Measurements from ENCODE around the gene ERAP2. TPM values are rescaled to one million over a fixed set of nuclear protein-coding genes. Genes with fewer than 3 reads are reported as not detected.

The ERAP2 gene
- total and polyA plus RNA-seq, 2 of the 13 experiments (the other 11 are each of a cell fraction or from before 2014, with no cell fraction given) = 12.8 to 16.6 TPM

DNA sequence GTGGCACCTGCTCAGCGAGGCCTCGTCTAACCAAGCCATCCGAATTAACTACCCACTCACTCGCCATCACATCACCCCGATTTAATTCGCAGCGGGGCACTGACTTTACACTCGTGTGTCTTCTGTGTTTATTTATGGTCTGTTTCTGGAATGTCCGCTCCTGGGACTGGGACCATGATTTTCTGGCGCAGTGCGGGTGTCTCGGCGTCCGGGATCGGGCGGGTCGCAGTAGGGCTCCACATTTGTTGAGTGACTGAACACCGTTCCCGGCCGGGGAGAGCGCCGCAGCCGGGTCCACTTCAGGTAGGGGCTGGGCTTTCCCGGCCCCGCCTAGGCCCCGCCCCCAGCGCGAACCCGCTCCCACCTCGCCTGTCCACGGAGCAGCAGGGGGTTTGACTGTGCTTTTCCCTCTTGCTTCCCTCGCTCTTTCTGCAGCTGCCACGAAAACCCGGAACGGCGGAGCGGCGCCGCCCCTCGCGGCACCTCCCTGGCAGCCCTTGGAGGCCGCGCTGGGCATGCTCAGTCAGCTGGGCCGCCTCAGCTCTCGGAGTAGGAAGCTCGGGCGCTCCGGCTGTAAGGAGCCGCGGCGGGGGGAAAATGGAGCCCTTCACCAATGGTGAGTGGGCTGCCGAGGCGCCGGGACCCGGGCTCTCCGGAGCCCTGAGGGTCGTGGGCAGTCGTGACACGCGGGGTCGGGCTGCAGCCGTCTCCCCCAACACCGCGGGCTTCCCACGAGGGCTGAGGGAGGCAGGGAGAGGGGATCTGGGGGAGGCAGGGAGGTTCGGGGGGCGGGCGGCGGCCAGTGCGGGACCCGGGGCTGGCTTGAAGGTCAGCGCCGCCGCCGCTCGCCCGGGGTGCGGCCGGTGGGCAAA lies 59.5 kb downstream of the ERAP2 start, which contains the start of gene LNPEP (continued):
- TF ChIP-seq, protein P1, sequence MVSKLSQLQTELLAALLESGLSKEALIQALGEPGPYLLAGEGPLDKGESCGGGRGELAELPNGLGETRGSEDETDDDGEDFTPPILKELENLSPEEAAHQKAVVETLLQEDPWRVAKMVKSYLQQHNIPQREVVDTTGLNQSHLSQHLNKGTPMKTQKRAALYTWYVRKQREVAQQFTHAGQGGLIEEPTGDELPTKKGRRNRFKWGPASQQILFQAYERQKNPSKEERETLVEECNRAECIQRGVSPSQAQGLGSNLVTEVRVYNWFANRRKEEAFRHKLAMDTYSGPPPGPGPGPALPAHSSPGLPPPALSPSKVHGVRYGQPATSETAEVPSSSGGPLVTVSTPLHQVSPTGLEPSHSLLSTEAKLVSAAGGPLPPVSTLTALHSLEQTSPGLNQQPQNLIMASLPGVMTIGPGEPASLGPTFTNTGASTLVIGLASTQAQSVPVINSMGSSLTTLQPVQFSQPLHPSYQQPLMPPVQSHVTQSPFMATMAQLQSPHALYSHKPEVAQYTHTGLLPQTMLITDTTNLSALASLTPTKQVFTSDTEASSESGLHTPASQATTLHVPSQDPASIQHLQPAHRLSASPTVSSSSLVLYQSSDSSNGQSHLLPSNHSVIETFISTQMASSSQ (IDR thresholded peaks at IDR 0.05; ENCODE audit: low read depth) = no peak
- TF ChIP-seq, protein P1 (CRISPR knock-in tag; IDR thresholded peaks at IDR 0.05; ENCODE audit: borderline replicate concordance) = peak; percentile 70; the same call in 1 of the 2 replicates
- TF ChIP-seq, protein P2, sequence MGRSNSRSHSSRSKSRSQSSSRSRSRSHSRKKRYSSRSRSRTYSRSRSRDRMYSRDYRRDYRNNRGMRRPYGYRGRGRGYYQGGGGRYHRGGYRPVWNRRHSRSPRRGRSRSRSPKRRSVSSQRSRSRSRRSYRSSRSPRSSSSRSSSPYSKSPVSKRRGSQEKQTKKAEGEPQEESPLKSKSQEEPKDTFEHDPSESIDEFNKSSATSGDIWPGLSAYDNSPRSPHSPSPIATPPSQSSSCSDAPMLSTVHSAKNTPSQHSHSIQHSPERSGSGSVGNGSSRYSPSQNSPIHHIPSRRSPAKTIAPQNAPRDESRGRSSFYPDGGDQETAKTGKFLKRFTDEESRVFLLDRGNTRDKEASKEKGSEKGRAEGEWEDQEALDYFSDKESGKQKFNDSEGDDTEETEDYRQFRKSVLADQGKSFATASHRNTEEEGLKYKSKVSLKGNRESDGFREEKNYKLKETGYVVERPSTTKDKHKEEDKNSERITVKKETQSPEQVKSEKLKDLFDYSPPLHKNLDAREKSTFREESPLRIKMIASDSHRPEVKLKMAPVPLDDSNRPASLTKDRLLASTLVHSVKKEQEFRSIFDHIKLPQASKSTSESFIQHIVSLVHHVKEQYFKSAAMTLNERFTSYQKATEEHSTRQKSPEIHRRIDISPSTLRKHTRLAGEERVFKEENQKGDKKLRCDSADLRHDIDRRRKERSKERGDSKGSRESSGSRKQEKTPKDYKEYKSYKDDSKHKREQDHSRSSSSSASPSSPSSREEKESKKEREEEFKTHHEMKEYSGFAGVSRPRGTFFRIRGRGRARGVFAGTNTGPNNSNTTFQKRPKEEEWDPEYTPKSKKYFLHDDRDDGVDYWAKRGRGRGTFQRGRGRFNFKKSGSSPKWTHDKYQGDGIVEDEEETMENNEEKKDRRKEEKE (IDR thresholded peaks at IDR 0.05) = no peak
- TF ChIP-seq, protein P3, sequence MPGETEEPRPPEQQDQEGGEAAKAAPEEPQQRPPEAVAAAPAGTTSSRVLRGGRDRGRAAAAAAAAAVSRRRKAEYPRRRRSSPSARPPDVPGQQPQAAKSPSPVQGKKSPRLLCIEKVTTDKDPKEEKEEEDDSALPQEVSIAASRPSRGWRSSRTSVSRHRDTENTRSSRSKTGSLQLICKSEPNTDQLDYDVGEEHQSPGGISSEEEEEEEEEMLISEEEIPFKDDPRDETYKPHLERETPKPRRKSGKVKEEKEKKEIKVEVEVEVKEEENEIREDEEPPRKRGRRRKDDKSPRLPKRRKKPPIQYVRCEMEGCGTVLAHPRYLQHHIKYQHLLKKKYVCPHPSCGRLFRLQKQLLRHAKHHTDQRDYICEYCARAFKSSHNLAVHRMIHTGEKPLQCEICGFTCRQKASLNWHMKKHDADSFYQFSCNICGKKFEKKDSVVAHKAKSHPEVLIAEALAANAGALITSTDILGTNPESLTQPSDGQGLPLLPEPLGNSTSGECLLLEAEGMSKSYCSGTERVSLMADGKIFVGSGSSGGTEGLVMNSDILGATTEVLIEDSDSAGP (CRISPR knock-in tag; IDR thresholded peaks at IDR 0.05; ENCODE audit: borderline replicate concordance) = peak; percentile 49; the same call in 1 of the 2 replicates
- TF ChIP-seq ZNF839 (CRISPR knock-in tag; IDR thresholded peaks at IDR 0.05; ENCODE audit: borderline replicate concordance) = no peak
- TF ChIP-seq WIZ (CRISPR knock-in tag; IDR thresholded peaks at IDR 0.05) = no peak
- TF ChIP-seq KDM3A (CRISPR knock-in tag; IDR thresholded peaks at IDR 0.05; ENCODE audit: low read depth) = peak; percentile 85
- 0 out of 2 replicates have a peak, but pooled peaks have one; percentile 69 for TF ChIP-seq ZFP36L2 (CRISPR knock-in tag; IDR thresholded peaks at IDR 0.05)
- peak; percentile 96 for TF ChIP-seq ZSCAN31 (CRISPR knock-in tag; IDR thresholded peaks at IDR 0.05; ENCODE audit: low read depth)
- TF ChIP-seq, protein P4, sequence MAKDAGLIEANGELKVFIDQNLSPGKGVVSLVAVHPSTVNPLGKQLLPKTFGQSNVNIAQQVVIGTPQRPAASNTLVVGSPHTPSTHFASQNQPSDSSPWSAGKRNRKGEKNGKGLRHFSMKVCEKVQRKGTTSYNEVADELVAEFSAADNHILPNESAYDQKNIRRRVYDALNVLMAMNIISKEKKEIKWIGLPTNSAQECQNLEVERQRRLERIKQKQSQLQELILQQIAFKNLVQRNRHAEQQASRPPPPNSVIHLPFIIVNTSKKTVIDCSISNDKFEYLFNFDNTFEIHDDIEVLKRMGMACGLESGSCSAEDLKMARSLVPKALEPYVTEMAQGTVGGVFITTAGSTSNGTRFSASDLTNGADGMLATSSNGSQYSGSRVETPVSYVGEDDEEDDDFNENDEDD (CRISPR knock-in tag; IDR thresholded peaks at IDR 0.05; ENCODE audit: borderline replicate concordance) = peak; percentile 87; the same call in 1 of the 2 replicates
- TF ChIP-seq, protein P5, sequence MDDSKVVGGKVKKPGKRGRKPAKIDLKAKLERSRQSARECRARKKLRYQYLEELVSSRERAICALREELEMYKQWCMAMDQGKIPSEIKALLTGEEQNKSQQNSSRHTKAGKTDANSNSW (CRISPR knock-in tag; IDR thresholded peaks at IDR 0.05; ENCODE audit: borderline replicate concordance) = no peak
- TF ChIP-seq KLF11 (CRISPR knock-in tag; IDR thresholded peaks at IDR 0.05) = no peak
- peak; percentile 88 for TF ChIP-seq SP4 (CRISPR knock-in tag; IDR thresholded peaks at IDR 0.05)
- TF ChIP-seq AGO1 (IDR thresholded peaks at IDR 0.05; ENCODE audit: low read depth, low read length, poor library complexity, severe bottlenecking) = no peak

Measured in HepG2 (cell line).